GM19328 (cell line): ENCODE measurements around the gene AGA.

Source experiments
- ATAC-seq: cut with Tn5 transposase; IDR thresholded peaks from one replicate; pipeline ENCODE4 v1.9.1; 2021; ENCODE audit warnings: mild to moderate bottlenecking, moderate library complexity; ENCODE audit not compliant: unreplicated experiment

The AGA gene

GRCh38 chr4:177447417-177448004 lies 5.3 kb upstream of the AGA start:
- ATAC-seq = no peak

- ATAC-seq = no peak
Measured at GRCh38 chr4:177446586-177446985, 4.3 kb upstream of the AGA start.

- no peak for ATAC-seq
Measured at GRCh38 chr4:177444911-177445736, 2.9 kb upstream of the AGA start.

GRCh38 chr4:177441061-177441802 lies 1.0 kb downstream of the AGA start:
- peak; percentile 37 for ATAC-seq

- ATAC-seq = no peak
Measured at GRCh38 chr4:177436456-177436855, 5.8 kb downstream of the AGA start.

GRCh38 chr4:177434667-177435066 lies 7.6 kb downstream of the AGA start:
- no peak for ATAC-seq

GRCh38 chr4:177427192-177427591 lies 15.0 kb downstream of the AGA start:
- ATAC-seq = no peak

GRCh38 chr4:177419434-177419833 lies 22.8 kb downstream of the AGA start:
- ATAC-seq = no peak

GRCh38 chr4:177413656-177414055 lies 28.6 kb downstream of the AGA start:
- no peak for ATAC-seq

GRCh38 chr4:177413076-177413475 lies 29.2 kb downstream of the AGA start:
- ATAC-seq = no peak

- ATAC-seq = no peak
Measured at GRCh38 chr4:177411996-177412395, 30.2 kb downstream of the AGA start.

- ATAC-seq = no peak
Measured at GRCh38 chr4:177410566-177410965, 31.7 kb downstream of the AGA start.

GRCh38 chr4:177408023-177408422 lies 34.2 kb downstream of the AGA start:
- ATAC-seq = no peak

- ATAC-seq = no peak
Measured at GRCh38 chr4:177405508-177405907, 36.7 kb downstream of the AGA start.

GRCh38 chr4:177404986-177405385 lies 37.3 kb downstream of the AGA start:
- no peak for ATAC-seq

- ATAC-seq = no peak
Measured at GRCh38 chr4:177404342-177404741, 37.9 kb downstream of the AGA start.

- ATAC-seq = no peak
Measured at GRCh38 chr4:177403746-177404145, 38.5 kb downstream of the AGA start.

GRCh38 chr4:177401658-177402273 lies 40.5 kb downstream of the AGA start:
- no peak for ATAC-seq

GRCh38 chr4:177400030-177400429 lies 42.2 kb downstream of the AGA start:
- no peak for ATAC-seq

- ATAC-seq = no peak
Measured at GRCh38 chr4:177396352-177396751, 45.9 kb downstream of the AGA start.

GRCh38 chr4:177393236-177393635 lies 49.0 kb downstream of the AGA start:
- ATAC-seq = peak; percentile 50
